ENCODE data around the gene CDKN2B. TPM values are rescaled to one million over a fixed set of nuclear protein-coding genes. Genes with fewer than 3 reads are reported as not detected.

The CDKN2B gene
- total and polyA plus RNA-seq, 2 of the 13 experiments (the other 11 are each of a cell fraction or from before 2014, with no cell fraction given) = 1.4 to 1.5 TPM

GRCh38 chr9:22008717-22009505 lies at the start of gene CDKN2B (continued):
- TF ChIP-seq, protein P1, sequence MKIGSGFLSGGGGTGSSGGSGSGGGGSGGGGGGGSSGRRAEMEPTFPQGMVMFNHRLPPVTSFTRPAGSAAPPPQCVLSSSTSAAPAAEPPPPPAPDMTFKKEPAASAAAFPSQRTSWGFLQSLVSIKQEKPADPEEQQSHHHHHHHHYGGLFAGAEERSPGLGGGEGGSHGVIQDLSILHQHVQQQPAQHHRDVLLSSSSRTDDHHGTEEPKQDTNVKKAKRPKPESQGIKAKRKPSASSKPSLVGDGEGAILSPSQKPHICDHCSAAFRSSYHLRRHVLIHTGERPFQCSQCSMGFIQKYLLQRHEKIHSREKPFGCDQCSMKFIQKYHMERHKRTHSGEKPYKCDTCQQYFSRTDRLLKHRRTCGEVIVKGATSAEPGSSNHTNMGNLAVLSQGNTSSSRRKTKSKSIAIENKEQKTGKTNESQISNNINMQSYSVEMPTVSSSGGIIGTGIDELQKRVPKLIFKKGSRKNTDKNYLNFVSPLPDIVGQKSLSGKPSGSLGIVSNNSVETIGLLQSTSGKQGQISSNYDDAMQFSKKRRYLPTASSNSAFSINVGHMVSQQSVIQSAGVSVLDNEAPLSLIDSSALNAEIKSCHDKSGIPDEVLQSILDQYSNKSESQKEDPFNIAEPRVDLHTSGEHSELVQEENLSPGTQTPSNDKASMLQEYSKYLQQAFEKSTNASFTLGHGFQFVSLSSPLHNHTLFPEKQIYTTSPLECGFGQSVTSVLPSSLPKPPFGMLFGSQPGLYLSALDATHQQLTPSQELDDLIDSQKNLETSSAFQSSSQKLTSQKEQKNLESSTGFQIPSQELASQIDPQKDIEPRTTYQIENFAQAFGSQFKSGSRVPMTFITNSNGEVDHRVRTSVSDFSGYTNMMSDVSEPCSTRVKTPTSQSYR (CRISPR knock-in tag; IDR thresholded peaks at IDR 0.05; ENCODE audit: borderline replicate concordance) = no peak
- TF ChIP-seq SP1 (IDR thresholded peaks at IDR 0.05) = no peak
- TF ChIP-seq SP1 (CRISPR knock-in tag; IDR thresholded peaks at IDR 0.05) = peak; percentile 44; the same call in 1 of the 2 replicates
- no peak for TF ChIP-seq ELF3 (CRISPR knock-in tag; IDR thresholded peaks at IDR 0.05)
- TF ChIP-seq ZNF850 (CRISPR knock-in tag; conservative IDR thresholded peaks at IDR 0.05) = no peak
- TF ChIP-seq HNF4G (IDR thresholded peaks at IDR 0.05; ENCODE audit: borderline replicate concordance, low read depth, low read length) = no peak
- no peak for TF ChIP-seq HNF4G (CRISPR knock-in tag; IDR thresholded peaks at IDR 0.05; ENCODE audit: borderline replicate concordance, low read depth)
- peak; percentile 71 for TF ChIP-seq RAD21 (CRISPR knock-in tag; IDR thresholded peaks at IDR 0.05)
- TF ChIP-seq ZNF788 (CRISPR knock-in tag; IDR thresholded peaks at IDR 0.05; ENCODE audit: borderline replicate concordance) = peak; percentile 43; the same call in 1 of the 2 replicates
- TF ChIP-seq, protein P2, sequence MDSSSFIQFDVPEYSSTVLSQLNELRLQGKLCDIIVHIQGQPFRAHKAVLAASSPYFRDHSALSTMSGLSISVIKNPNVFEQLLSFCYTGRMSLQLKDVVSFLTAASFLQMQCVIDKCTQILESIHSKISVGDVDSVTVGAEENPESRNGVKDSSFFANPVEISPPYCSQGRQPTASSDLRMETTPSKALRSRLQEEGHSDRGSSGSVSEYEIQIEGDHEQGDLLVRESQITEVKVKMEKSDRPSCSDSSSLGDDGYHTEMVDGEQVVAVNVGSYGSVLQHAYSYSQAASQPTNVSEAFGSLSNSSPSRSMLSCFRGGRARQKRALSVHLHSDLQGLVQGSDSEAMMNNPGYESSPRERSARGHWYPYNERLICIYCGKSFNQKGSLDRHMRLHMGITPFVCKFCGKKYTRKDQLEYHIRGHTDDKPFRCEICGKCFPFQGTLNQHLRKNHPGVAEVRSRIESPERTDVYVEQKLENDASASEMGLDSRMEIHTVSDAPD (CRISPR knock-in tag; IDR thresholded peaks at IDR 0.05) = no peak
- TF ChIP-seq SATB2 (CRISPR knock-in tag; IDR thresholded peaks at IDR 0.05) = no peak
- no peak for TF ChIP-seq NCOA5 (CRISPR knock-in tag; IDR thresholded peaks at IDR 0.05)
- TF ChIP-seq SIX1 (CRISPR knock-in tag; IDR thresholded peaks at IDR 0.05; ENCODE audit: borderline replicate concordance) = no peak
- 0 out of 2 replicates have a peak, but pooled peaks have one; percentile 46 for TF ChIP-seq PAX8 (CRISPR knock-in tag; IDR thresholded peaks at IDR 0.05; ENCODE audit: borderline replicate concordance)
- no peak for TF ChIP-seq KIAA2018 (CRISPR knock-in tag; IDR thresholded peaks at IDR 0.05; ENCODE audit: borderline replicate concordance)
- no peak for TF ChIP-seq NFKBIZ (CRISPR knock-in tag; IDR thresholded peaks at IDR 0.05)
- TF ChIP-seq ZFP82 (CRISPR knock-in tag; IDR thresholded peaks at IDR 0.05; ENCODE audit: borderline replicate concordance) = no peak
- TF ChIP-seq RELA (CRISPR knock-in tag; IDR thresholded peaks at IDR 0.05) = 0 out of 2 replicates have a peak, but pooled peaks have one; percentile 28
